ENCODE measurements around the gene GZMM.

- no peak for TF ChIP-seq POLR2A (IDR thresholded peaks at IDR 0.05)
- no peak for TF ChIP-seq POLR2AphosphoS5 (IDR thresholded peaks at IDR 0.05)
- no peak for TF ChIP-seq EP300 (IDR thresholded peaks at IDR 0.05)
- TF ChIP-seq, protein P1, sequence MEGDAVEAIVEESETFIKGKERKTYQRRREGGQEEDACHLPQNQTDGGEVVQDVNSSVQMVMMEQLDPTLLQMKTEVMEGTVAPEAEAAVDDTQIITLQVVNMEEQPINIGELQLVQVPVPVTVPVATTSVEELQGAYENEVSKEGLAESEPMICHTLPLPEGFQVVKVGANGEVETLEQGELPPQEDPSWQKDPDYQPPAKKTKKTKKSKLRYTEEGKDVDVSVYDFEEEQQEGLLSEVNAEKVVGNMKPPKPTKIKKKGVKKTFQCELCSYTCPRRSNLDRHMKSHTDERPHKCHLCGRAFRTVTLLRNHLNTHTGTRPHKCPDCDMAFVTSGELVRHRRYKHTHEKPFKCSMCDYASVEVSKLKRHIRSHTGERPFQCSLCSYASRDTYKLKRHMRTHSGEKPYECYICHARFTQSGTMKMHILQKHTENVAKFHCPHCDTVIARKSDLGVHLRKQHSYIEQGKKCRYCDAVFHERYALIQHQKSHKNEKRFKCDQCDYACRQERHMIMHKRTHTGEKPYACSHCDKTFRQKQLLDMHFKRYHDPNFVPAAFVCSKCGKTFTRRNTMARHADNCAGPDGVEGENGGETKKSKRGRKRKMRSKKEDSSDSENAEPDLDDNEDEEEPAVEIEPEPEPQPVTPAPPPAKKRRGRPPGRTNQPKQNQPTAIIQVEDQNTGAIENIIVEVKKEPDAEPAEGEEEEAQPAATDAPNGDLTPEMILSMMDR (IDR thresholded peaks at IDR 0.05), result no peak
Observed at GRCh38 chr19:579111-579841, 35.4 kb downstream of the GZMM start.
